ENCODE results near the gene CRKL. TPM values are rescaled to one million over a fixed set of nuclear protein-coding genes. Genes with fewer than 3 reads are reported as not detected.

Gene CRKL
- total RNA-seq, 1 experiment from 2014 or later, result 106 TPM

GRCh38 chr22:20983081-20983771 is 66.0 kb downstream of the CRKL start:
- peaks cover 14% of the 10 kb centered on the region for H3K23me2 ChIP-seq (ENCODE audit: insufficient read length, low read depth, low read length, poor library complexity, severe bottlenecking)
- no peak overlapping the region for H3K18ac ChIP-seq (ENCODE audit: insufficient read length, low read depth, low read length)
- H3K4me1 ChIP-seq (ENCODE audit: insufficient read depth, low read length), result 0 out of 2 replicates have a peak, but pooled peaks cover 2% of the 10 kb centered on the region
- H3K9me3 Mint-ChIP-seq, result peaks cover 9% of the 10 kb centered on the region in 2 experiments
- H3K9me3 ChIP-seq (ENCODE audit: control insufficient read depth, low read depth, low read length), result no peaks in the 10 kb centered on the region
- TF ChIP-seq, protein P1, sequence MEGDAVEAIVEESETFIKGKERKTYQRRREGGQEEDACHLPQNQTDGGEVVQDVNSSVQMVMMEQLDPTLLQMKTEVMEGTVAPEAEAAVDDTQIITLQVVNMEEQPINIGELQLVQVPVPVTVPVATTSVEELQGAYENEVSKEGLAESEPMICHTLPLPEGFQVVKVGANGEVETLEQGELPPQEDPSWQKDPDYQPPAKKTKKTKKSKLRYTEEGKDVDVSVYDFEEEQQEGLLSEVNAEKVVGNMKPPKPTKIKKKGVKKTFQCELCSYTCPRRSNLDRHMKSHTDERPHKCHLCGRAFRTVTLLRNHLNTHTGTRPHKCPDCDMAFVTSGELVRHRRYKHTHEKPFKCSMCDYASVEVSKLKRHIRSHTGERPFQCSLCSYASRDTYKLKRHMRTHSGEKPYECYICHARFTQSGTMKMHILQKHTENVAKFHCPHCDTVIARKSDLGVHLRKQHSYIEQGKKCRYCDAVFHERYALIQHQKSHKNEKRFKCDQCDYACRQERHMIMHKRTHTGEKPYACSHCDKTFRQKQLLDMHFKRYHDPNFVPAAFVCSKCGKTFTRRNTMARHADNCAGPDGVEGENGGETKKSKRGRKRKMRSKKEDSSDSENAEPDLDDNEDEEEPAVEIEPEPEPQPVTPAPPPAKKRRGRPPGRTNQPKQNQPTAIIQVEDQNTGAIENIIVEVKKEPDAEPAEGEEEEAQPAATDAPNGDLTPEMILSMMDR (conservative IDR thresholded peaks at IDR 0.05), result no peak
- H3K79me2 ChIP-seq (ENCODE audit: insufficient read depth, low read length), result no peaks in the 10 kb centered on the region
- peak overlapping the region; percentile 73 for H3K4me2 ChIP-seq (ENCODE audit: insufficient read depth, insufficient read length, low read length)
- peaks cover 28 to 30% of the 10 kb centered on the region in 2 experiments for H3K4me1 Mint-ChIP-seq
- H3K27ac Mint-ChIP-seq, result no peak overlapping the region; a peak in 1 of 7 replicates
- H3K14ac ChIP-seq (ENCODE audit: insufficient read depth, low read length), result no peak overlapping the region
- H3K4me3 Mint-ChIP-seq, result peak overlapping the region; percentile 94 to 98
- no peak overlapping the region for H2BK120ac ChIP-seq (ENCODE audit: low read depth, low read length, poor library complexity, severe bottlenecking)
- no peak overlapping the region for H3K23ac ChIP-seq (ENCODE audit: insufficient read length, low read depth, low read length)
- no peak overlapping the region for H3K9ac ChIP-seq (ENCODE audit: extremely low read depth, insufficient read length, low read length)
- H4K5ac ChIP-seq (ENCODE audit: insufficient read length, low read depth, low read length), result no peak overlapping the region
- H2BK12ac ChIP-seq (ENCODE audit: insufficient read length, low read depth, low read length), result no peak overlapping the region
- DNase-seq, result no peak
- no peak overlapping the region for H4K91ac ChIP-seq (ENCODE audit: insufficient read length, low read depth, low read length)
- H3K27me3 Mint-ChIP-seq (ENCODE audit: low read depth), result peaks cover 18% of the 10 kb centered on the region
- peaks cover 4 to 29% (median 27%) of the 10 kb centered on the region in 3 experiments for H3K36me3 Mint-ChIP-seq (ENCODE audit: insufficient read depth in 1 of 3, low read depth in 3 of 3)
- no peak overlapping the region for H3T11ph ChIP-seq (ENCODE audit: low read length)
- H3K79me1 ChIP-seq (ENCODE audit: insufficient read depth, low read depth, low read length, poor library complexity, severe bottlenecking), result no peaks in the 10 kb centered on the region
- no peak overlapping the region for H2BK5ac ChIP-seq (ENCODE audit: insufficient read length, low read length)
- no peak overlapping the region for H3K56ac ChIP-seq (ENCODE audit: insufficient read length, low read depth, low read length)
- H2BK15ac ChIP-seq (ENCODE audit: low read depth, low read length), result no peak overlapping the region
- no peak overlapping the region for H4K8ac ChIP-seq (replicated peaks; ENCODE audit: insufficient read length, low read depth, low read length)
- H3K27me3 ChIP-seq (ENCODE audit: insufficient read depth, low read length), result no peaks in the 10 kb centered on the region
- no peak overlapping the region for H3K4ac ChIP-seq (ENCODE audit: low read depth, low read length)
- no peak overlapping the region for H2AFZ ChIP-seq (ENCODE audit: low read length)
- H2AK5ac ChIP-seq (ENCODE audit: insufficient read length, low read length), result no peak overlapping the region
- H4K20me1 ChIP-seq (ENCODE audit: control insufficient read depth, insufficient read depth, insufficient read length), result no peaks in the 10 kb centered on the region
- H2BK20ac ChIP-seq (ENCODE audit: low read depth, low read length, poor library complexity, severe bottlenecking), result no peak overlapping the region
- no peak overlapping the region for H3K27ac ChIP-seq (ENCODE audit: insufficient read length, low read depth, low read length)
- WGBS (ENCODE audit: extremely low coverage, insufficient read length, low lambda C conversion rate), result no CpG with 5 or more reads among the region's 5 CpGs
